PC-3 (cell line): Measurements from ENCODE around the gene AGER.

Source experiments
- CTCF ChIP-seq: fragments of 300-600 bp; sonication (generic); conservative IDR thresholded peaks from 2 replicates; pipeline ENCODE4 v1.5.1; 2017; ENCODE audit warnings: antibody characterized with exemption, low read depth, mild to moderate bottlenecking, low read length
- EZH2 ChIP-seq: fragments of 300-600 bp; sonication (generic); IDR thresholded peaks from one replicate; pipeline ENCODE4 v1.6.1; 2017; ENCODE audit warnings: antibody characterized with exemption, mild to moderate bottlenecking, low read length; ENCODE audit not compliant: unreplicated experiment

GRCh38 chr6:32218167-32218566 is 34.1 kb upstream of the AGER start:
- TF ChIP-seq CTCF (no peak), EZH2 (no peak)
